ENCODE measurements around the gene MCEMP1.

GRCh38 chr19:7676376-7676775 is 514 bp upstream of the MCEMP1 start:
- TF ChIP-seq CTCF (IDR thresholded peaks at IDR 0.05) (no peak), POLR2A (IDR thresholded peaks at IDR 0.05) (no peak)
